22Rv1 (cell line): Measurements from ENCODE around the gene SEMA4B.

Experiments
- H3K27ac ChIP-seq: fragments of 450-650 bp; 2 replicates; pipeline ENCODE4 v1.5.1; 2017
- ZFX ChIP-seq: fragments of 450-650 bp; IDR thresholded peaks from 2 replicates; pipeline ENCODE4 v1.6.1; 2017; ENCODE audit warnings: antibody characterized with exemption, borderline replicate concordance
- TF ChIP-seq, protein P1 (sequence below): fragments of 450-650 bp; IDR thresholded peaks from 2 replicates; pipeline ENCODE4 v1.5.1; 2017; ENCODE audit warnings: mild to moderate bottlenecking

Gene SEMA4B

DNA sequence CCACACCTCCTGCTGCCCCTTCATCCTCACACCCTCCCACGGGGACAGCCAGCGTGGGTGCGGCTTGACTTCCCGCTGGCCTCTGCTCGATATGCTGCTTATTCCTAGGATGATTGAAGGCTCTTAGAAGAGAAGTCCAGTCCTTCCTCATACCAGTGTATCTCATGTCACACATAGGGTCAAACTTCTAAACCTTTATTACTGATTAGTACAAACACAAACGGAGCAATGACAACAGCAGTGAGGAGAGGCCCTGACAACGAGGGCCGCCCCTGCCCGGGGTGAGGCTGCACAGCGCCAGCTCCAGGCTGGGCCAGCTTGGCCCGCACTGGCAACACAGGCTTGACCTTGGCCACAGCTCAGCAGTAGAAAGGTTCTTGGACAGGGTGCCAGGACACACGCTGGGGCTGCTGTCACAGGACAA is 29.0 kb downstream of the SEMA4B start:
- TF ChIP-seq, protein P1, sequence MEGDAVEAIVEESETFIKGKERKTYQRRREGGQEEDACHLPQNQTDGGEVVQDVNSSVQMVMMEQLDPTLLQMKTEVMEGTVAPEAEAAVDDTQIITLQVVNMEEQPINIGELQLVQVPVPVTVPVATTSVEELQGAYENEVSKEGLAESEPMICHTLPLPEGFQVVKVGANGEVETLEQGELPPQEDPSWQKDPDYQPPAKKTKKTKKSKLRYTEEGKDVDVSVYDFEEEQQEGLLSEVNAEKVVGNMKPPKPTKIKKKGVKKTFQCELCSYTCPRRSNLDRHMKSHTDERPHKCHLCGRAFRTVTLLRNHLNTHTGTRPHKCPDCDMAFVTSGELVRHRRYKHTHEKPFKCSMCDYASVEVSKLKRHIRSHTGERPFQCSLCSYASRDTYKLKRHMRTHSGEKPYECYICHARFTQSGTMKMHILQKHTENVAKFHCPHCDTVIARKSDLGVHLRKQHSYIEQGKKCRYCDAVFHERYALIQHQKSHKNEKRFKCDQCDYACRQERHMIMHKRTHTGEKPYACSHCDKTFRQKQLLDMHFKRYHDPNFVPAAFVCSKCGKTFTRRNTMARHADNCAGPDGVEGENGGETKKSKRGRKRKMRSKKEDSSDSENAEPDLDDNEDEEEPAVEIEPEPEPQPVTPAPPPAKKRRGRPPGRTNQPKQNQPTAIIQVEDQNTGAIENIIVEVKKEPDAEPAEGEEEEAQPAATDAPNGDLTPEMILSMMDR = no peak
- TF ChIP-seq ZFX = no peak
- peak overlapping the region; percentile 86 for H3K27ac ChIP-seq

DNA sequence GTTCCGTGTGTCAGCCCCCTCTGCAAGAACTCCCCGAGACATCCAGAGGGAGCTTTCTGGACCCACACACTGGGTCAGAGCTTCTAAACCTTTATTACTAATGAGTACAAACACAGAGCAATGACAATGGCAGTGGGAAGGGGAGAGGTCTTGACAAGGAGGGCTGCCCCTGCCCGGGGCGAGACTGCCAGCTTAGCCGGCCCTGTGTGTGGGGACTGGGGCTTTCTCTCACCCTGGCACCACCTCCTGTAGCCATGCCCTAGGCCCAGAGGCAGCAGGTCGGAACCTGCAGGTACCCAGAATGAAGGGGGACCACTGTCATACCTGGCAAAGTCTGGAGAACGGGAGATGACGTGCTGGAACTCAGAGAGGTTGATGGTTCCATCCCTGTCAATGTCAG is 29.5 kb downstream of the SEMA4B start:
- TF ChIP-seq, protein P1 = no peak
- TF ChIP-seq ZFX = no peak
- peak overlapping the region; percentile 86 for H3K27ac ChIP-seq

DNA sequence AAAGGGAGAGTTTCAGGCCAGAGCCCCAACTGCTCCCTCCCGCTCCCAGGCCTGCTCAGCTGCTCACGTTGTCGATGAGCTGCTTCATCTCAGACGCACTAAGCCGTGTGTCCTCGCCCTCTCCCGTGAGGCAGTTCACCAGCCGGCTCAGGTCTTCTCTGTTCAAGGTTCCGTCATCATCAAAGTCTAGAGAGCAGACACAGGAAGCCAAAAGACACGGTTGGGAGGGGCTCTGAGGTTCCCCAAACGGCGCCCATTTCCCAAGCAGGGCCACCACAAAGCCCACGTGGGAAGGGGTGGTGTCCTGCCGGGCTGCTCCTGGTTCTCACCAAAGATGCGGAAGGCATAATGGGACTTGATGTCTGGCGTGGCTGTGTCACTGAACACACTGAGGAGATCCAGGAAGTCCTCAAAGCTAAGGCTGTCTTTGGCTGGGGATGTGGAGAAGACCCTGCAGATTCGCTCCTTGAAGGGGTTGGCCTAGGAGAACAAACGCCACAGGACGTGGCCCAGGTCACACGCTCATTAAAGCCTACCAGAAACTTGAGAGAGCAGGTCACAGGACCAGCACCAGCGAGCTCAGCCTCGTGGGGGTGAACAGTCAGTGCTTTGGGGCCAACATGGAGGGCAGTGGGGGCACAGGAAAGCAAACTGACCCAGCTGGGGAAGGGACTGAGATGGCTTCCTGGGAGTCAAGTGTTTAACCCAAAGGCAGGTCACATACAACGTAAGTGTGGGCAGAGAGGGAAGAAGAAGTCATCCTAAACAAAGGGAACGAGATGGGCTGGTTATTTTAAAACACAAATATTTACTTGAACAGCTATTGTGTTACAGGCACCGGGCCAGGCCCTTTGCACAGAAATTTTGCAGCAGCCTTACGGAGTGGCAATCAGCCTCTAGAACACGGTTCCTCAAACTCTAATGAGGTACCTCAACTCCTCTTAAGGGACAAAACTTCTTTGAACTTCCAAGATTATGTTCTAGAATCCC is 30.2 kb downstream of the SEMA4B start:
- TF ChIP-seq ZFX = no peak
- TF ChIP-seq, protein P1 = no peak
- H3K27ac ChIP-seq = peak overlapping the region; percentile 86

DNA sequence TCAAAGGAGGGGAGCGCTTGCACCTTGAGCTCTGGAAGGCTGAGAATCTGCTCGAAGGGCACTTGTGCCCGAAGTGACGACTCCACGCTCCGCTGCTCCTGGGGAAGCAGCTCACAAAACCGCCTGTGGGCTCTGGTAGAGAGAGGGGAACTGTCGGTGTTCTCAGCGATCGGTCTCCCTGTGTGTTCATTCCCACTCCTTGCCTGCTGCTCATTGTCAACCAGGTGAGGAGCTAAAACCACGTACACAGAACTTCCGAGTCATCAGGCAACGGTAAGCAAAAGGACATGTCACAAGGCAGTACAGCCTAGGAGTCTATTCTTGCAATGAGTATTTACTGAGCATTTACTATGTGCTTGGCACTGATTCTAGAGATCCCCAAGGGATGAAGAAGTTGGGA is 31.1 kb downstream of the SEMA4B start:
- TF ChIP-seq, protein P1 = no peak
- TF ChIP-seq ZFX = no peak
- peak overlapping the region; percentile 86 for H3K27ac ChIP-seq

DNA sequence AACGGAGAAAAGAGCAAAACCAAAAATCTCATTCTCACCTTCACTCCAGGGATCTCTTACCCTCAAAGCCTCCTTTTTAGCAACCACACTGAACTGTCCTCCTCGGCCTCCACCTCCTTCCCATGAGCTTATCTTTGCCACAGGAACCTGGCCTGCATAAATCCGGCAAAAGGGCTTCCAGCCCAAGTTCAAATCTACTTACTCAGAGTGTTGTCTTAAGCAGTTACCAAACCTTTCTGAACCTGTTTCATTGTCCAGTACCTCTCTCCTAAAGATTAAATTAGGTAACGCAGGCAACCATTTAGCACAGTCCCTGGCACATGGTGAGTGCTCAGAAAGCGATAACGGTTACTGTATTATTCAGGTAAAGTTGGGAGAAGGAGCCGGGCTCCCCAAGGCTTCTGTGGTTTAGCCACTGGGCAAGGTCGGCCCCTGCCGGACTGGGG is 31.8 kb downstream of the SEMA4B start:
- H3K27ac ChIP-seq = peak overlapping the region; percentile 86
- TF ChIP-seq ZFX = no peak
- TF ChIP-seq, protein P1 = peak; percentile 56

DNA sequence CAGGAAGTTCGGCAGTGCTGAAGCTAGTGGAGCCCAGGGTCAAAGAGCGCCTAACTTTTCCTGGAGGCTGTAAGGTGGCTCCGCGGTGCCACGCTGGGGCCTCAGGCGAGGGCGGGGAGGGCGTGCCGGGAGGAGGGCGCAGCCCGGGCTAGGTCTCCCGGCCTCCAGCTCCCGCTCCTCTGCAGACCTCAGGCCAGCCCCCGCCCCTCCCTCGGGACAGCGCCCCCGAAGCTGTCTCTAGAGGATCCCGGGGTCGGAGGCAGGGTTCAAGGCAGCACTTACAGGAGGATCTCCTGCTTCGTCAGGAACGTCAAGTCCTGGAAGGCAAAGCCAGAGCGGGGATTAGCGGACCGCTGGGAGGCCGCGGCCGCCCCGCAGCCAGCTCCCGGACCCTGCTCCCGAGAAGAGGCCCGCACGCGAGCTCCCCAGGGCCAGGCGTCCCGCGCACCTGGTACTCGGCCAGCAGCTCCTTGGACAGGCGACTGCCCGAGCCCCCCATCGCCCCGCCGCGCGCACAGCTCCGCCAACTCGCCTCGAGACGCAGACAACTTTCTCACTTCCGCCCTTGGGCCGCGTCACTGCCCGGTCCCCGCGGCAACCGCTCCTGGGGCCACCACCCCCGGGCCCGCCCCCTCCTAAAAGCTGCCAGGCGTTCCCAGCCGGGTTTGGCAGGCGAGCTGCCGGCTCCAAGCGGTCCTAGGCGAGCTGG is 32.4 kb downstream of the SEMA4B start, which contains the start of gene CIB1:
CIB1 (minus strand) TSS at position 555 of the 709 bp plus-strand sequence; CDS start at position 499, 56 bp downstream.
- peak within 1 kb of the TSS; percentile 86 for H3K27ac ChIP-seq
- no peak for TF ChIP-seq ZFX
- TF ChIP-seq, protein P1 = 0 out of 2 replicates have a peak, but pooled peaks have one; percentile 17
